ENCODE measurements around the gene ARHGAP6.
"Not testable (repeated sequence)": the region's sequence is repeated elsewhere in the genome, so short reads cannot be mapped to it uniquely, and the experiment has no call there.

ARHGAP6 gene

DNA sequence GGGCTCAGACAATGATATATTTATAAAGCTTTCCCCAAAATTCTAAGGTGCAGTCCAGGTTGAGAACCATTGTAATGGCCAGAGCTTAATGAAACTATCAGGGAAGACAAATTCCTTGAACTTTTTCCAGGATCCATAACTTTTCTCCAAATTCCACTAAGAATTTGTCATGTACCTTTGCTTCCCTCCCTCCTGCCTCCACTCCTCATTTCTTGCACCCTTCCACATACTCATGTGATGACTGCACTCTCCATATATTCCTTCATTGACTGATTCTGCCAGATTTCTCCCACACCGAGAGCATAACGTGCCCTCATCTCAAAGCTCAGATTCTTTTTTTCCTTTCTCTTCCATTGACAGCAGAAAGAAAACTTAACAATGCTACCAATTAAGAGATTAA is 393.4 kb downstream of the ARHGAP6 start:
- no peak for DNase-seq

DNA sequence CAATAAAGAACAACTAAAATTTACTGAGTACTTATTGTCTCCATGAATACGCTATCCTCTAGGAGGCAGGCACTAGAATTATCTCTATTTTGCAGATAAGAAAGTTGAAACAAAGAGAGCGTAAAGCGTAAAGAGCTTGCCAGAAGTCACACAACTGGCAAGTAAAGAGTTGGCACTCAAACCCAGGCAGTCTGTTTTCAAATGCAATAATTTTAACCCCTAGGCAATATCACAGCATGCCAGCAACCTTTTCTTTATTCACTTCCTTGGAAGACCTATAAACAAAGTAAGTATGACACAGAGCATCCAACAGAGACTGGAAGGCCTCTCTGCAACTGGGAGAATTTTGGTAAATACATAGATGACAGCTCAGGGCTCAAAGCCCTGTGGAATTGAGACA is 395.7 kb downstream of the ARHGAP6 start:
- no peak for DNase-seq

DNA sequence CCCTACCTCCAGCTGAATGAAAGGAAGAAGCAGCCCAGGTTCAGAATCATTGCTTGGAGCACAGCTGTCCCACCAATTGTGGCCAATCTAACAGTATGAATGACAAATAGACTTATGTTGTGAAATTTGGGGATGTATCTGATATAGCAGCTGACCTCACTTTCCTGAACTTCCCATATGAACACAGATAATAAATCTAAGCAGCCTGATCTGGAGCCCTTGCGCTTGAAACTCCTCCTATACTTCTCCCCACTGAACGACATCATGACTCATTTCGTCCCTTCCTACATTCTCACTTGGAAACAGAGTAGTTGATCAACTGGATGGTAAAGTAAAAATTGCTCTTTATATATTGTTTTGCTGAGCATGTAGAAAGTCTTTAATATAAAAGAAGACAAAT is 396.7 kb downstream of the ARHGAP6 start:
- DNase-seq = no peak

DNA sequence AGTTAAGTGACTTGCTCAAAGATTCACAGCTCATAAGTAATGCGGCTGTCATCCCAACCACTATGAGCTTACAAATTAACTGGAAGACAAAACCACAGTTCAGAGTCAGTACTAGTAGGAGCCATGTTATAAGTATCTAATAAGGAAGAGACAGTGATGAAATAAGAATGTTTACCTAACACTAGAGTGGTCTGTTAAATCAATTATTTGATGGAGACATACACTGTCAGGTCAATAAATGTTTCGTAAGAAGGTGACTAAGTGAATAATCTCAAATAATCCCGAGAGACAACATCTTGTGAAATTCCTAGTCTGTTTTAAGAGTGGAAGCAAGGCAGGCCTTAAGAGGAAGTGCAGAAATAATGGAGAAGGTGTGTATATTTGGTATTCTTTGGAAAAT is 398.3 kb downstream of the ARHGAP6 start:
- no peak for DNase-seq

- DNase-seq = no peak
Measured at GRCh38 chrX:11266573-11267003, 399.1 kb downstream of the ARHGAP6 start.

DNA sequence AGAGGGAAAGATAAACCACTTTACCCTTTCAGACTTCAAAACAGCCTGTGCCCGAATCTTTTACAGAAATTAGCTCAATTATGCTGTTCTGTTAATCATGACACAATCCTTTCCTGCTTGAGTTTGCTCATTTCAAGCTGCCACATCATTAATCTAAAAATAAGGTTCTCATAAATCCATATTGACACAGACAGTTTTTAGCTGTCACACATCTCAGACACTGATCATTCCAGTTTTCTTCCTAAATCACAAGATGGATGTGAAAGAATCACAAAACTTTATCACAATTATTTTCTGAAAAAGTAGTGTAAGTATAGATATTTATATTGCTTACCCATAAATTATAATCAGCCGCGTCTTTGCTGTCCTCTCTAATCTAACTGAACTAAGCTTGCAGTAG is 400.4 kb downstream of the ARHGAP6 start:
- no peak for DNase-seq

DNA sequence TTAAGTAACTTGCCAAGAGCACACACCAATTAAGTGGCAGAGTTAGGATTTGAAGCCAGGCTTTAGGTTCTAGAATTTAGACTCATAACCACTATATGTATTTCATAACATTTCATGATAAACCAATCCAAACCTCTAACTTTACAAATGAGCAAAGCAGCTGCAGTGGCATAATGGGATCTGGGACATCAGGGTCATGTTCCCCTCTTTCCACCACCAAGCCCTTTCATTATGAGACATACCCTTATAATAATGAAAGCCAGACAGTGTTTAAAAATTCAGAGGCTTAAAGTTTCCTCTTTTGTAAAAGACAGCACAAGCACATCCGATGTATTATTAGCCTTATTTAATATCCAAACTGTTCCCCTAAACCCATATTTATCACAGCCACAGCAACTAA is 400.8 kb downstream of the ARHGAP6 start:
- DNase-seq = no peak

DNA sequence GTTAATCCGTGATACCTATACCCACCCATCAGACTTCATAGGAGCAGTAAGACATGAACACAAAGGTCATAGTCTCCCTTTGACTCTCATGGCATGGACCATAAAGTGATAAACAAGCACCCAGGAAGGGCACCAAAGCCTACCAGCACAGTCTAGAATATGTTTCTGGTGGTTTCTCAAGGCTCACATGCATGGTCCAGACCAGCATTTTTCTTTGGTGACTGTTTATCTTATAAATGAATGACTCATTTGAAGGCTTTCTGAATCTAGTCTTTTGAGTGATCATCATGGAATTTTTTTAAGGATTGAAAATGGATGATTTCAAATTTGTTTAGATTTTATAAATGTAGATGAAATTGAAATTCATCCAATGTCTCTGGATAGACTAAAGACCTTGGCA is 404.5 kb downstream of the ARHGAP6 start:
- DNase-seq = no peak

DNA sequence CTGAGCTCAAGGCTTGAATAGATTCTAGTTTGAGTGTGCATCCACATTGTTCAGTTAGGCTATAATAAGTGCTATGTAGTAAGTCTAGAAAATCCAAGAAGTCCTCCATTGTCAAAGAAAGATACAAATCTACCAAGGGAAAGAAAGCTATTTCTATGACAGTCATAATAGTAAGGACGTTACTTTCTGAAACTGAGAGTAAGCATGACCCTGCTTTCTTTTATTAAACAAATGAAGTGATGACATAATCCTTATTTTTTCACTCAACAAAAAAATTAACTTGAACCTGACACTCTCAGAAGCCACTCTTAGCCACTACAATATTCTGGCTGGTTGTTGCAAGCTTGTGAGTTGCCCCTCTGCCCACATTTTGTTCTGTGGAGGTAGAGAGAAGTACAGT is 406.3 kb downstream of the ARHGAP6 start:
- DNase-seq = no peak

- no peak for DNase-seq
Measured at GRCh38 chrX:11257711-11258110, 408.0 kb downstream of the ARHGAP6 start.

DNA sequence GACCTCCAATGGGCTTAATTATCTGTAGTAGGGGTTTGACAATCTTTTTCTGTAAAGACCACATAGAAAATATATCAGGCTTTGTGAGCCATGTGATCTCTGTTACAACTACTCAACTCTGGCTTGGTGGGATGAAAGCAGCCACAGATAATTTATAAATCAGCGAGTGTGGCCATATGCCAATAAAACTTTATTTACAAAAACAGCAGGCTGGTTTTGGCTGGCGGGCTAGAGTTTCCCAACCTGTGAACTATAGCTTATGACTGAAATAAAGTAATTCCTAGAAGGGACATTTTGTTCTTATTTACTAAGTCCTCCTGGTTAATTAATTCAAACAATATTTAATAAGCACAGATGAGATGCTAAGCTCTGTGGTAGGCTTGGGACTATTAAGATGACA is 408.4 kb downstream of the ARHGAP6 start:
- no peak for DNase-seq

DNA sequence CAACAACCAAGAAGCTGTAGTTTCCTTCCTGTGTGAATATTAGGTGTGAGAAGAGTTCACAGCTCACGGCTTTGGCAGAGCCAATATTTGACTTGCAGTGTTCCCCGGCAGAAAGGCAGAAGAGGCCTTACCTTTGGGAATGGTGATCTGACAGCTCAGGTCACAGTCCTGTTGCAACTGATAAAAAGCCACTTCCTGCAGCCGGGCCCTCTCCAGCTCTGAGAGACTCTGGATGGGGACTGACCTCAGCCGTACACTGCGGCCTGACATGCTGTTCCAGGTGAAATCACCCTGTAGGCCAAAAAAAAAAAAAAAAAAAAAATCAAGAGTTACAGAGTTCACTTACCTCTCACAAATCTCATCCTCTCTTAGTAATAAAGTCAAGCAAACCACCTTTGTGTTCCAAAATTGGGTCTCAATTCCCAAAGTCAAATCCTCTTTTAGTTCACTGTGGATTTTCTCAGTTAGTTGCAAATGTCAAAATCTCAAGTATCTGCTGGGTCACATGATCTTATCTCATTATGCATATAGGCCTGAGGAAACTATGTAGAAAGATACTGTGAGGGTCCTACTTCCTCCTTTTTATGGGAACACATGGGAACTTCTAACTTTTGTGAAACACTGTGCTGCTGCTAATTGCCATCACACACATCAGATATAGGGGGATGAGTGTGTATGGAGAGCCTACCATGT is 411.2 kb downstream of the ARHGAP6 start:
- no peak for DNase-seq

GRCh38 chrX:11244636-11245035 is 421.1 kb downstream of the ARHGAP6 start:
- no peak for DNase-seq

DNA sequence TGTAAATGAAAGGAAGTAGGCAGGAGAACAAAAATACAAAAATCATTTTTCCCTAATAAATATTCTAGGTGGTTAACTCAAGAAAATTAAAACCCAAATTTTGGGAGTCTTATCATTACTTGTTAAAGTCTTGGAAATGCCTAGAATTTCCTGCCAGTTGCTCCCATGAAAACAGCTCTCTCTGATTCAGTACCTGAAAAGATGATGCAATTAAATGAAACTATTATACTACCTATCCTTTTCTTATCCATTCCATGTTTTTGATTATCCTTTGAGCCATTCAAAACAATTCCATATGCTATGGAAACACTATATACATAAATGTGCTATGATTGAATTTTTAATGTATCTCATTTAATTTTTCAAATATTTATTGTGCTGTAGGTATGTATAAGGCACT is 423.0 kb downstream of the ARHGAP6 start:
- DNase-seq = no peak

DNA sequence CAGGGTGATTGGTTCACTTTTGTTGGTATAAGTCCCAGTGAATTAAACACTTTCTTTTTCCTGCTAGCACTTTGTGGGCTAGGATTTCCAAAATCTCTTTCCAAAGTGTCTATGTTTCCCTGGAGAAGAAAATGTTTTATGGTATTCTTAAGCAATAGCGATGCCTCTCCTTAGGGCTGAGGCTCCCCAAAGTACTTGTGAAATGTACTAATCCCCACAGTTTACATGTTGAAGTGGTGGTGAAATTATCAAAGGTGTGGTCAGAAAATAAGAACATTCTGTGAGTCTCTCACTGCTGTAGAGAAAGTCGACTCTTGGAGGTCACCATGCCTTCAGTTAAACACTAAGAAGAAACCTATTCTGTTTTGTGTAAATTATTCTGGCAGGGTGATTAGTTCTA is 424.0 kb downstream of the ARHGAP6 start:
- no peak for DNase-seq

GRCh38 chrX:11239230-11239629 is 426.5 kb downstream of the ARHGAP6 start:
- no peak for DNase-seq

DNA sequence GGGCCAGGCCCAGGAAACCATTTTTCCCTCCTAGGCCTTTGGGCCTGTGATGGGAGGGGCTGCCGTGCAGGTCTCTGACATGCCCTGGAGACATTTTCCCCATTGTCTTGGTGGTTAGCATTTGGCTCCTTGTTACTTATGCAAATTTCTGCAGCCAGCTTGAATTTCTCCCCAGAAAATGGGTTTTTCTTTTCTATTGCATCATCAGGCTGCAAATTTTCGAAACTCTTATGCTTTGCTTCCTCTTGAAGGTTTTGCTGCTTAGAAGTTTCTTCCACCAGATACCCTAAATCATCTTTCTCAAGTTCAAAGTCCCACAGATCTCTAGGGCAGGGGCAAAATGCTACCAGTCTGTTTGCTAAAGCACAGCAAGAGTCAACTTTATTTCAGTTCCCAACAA is 430.3 kb downstream of the ARHGAP6 start:
- not testable (repeated sequence) for DNase-seq

- no peak for DNase-seq
Measured at GRCh38 chrX:11215191-11215921, 450.4 kb downstream of the ARHGAP6 start.

GRCh38 chrX:11214346-11215190 is 451.2 kb downstream of the ARHGAP6 start:
- DNase-seq = no peak

DNA sequence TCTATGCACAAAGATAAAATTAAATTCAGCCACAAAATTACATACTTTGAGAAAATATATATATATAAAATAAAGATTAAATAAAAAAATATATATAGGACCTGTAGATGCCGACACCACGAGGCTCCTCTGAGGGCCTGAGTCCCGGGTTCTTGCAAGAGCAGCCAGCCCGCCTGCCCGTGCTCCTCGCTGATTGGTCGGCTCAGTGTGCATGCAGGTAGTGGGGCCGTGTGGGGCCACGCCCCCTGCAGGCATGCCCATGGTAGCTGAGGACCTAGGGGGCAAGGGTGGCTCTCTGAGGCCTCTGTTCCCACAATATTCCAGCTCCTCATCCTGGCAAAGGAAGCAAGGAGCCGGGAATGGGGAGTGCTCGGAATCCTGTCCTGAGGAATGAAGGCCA is 453.0 kb downstream of the ARHGAP6 start:
- DNase-seq = no peak

DNA sequence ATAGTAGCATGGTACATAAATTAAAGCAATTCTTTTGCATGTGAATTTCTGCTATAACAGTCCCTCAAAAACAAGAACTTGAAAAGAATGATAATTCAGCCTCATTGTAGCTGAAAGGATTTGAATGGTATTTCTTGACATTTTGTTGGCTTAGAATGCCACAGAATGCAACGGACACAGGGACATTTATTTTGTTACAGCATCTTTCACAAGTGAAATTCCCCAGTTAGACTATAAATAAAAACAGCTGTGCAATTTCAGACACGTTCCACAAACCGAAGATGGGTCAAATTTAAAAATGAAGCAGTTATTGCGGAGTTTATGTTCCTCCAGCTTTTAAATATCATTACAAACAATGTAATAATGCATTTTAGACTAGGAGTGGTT is 455.3 kb downstream of the ARHGAP6 start:
- DNase-seq = no peak

GRCh38 chrX:11209798-11210414 is 455.8 kb downstream of the ARHGAP6 start:
- no peak for DNase-seq

DNA sequence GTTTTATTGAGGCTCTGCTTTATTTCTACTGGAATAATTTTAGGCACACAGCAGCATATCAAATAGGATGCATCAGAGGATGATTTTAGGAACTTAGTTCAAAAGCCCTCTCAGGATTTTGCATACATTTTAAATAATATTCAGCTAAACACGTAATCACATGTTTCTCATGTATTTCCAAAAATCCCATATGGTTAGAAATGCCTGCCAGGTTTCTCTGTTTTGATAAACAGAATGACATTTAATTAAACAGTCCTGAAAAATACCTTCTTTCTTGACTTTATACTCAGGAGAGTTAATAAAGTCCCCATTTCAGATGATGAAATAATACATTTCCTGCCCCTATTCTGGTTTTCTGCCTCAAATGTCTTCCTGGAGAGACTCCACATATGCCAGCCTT is 459.0 kb downstream of the ARHGAP6 start:
- DNase-seq = no peak
